ENCODE results near the gene WDR27.
"Not testable (repeated sequence)": the region's sequence is repeated elsewhere in the genome, so short reads cannot be mapped to it uniquely, and the experiment has no call there.

WDR27 gene

GRCh38 chr6:169469028-169469427 lies 232.8 kb downstream of the WDR27 start:
- no peak for DNase-seq

DNA sequence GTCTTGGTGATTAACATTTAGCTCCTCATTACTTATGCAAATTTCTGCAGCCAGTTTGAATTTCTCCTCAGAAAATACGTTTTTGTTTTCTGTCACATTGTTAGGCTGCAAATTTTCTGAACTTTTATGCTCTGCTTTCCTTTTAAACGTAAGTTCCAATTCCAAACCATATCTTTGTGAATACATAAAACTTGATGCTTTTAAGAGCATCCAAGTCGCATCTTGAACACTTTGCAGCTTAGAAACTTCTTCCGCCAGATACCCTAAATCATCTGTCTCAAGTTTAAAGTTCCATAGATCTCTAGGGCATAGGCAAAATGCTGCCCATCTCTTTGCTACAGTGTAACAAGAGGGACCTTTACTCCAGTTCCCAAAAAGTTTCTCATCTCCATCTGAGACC lies 234.1 kb downstream of the WDR27 start:
- DNase-seq: not testable (repeated sequence)

DNA sequence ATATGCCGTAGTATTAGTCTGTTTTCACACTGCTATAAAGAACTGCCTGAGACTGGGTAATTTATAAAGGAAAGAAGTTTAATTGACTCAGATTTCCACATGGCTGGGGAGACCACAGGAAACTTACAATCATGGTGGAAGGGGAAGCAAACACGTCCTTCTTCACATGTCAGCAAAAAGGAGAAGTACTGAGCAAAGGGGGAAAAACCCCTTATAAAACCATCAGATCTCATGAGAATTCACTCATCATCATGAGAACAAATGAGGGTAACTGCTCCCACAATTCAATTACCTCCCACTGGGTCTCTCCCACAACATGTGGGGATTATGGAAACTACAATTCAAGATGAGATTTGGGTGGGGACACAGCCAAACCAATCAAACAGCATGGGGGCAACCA lies 235.6 kb downstream of the WDR27 start:
- DNase-seq: not testable (repeated sequence)

DNA sequence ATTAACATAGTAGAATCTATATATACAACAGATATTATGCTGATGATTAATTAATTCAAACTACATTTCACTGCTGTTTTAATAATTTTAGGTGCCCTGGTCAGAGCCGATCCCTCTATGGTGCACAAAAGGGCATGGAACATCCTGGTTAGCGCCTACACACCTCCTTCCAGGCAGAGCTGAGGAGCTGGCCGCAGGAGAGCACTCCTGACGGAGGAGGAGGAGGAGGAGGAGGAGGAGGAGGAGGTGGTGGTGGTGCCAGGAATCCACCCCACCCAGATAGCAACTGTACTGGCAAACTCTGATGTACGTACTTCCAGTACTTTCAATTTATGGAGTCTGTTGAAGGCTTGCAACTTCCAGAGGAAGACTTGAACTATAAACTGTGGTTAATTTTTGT lies 244.1 kb downstream of the WDR27 start:
- DNase-seq: no peak

GRCh38 chr6:169456840-169457239 lies 245.0 kb downstream of the WDR27 start:
- DNase-seq: no peak

GRCh38 chr6:169455470-169455869 lies 246.4 kb downstream of the WDR27 start:
- DNase-seq: no peak

DNA sequence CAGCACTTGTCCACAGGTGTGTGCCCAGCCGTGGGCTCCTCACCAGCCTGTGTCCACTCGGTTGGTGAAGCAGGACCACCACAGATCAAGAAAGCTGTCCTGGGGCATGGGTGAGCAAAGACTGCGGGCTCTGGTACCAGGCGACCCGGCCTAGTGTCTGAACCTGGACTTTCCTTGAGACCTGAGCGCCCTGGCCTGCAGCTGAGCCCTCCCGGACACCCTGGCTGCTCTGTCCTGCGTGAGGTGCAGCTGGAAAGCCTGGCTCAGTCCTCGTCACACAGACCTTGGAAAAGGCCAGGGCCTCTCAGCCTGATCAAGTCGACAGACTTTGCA lies 247.0 kb downstream of the WDR27 start:
- DNase-seq: no peak

GRCh38 chr6:169454204-169454871 lies 247.5 kb downstream of the WDR27 start:
- no peak for DNase-seq

GRCh38 chr6:169452869-169453620 lies 248.8 kb downstream of the WDR27 start:
- DNase-seq: no peak

DNA sequence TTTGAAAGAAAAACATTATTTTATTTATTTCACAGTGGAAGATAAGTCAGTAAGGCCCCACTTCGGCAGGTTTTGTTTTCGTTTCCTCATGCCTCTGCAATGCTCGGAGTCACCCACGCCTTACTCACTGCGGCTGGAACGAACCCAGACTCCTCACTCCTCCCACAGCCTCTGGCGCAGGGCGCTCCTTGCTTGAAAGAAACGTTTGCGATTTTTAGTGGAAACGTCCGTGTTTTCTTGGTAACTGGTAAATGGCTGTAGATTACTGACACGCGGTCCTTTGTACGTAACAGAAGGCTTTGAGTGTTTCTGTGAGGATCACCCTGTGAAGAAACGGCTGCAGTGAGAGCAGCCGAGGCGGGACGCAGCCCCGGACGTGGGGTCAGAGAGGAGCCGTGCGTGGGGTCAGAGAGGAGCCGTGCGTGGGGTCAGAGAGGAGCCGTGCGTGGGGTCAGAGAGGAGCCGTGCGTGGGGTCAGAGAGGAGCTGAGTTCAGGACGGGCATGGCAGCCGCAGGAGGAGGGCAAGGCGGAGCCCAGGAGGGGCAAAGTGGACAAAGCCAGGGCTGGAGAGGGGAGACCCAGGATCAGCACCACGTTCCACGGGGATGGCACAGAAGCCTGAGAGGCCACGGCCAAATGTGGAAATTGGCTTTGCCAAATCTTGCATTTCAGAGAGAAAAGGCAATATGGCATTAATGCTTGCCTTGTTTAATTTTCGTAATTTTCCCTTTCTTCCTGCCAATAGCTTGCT lies 249.5 kb downstream of the WDR27 start:
- no peak for DNase-seq

GRCh38 chr6:169451065-169451838 lies 250.6 kb downstream of the WDR27 start:
- no peak for DNase-seq

DNA sequence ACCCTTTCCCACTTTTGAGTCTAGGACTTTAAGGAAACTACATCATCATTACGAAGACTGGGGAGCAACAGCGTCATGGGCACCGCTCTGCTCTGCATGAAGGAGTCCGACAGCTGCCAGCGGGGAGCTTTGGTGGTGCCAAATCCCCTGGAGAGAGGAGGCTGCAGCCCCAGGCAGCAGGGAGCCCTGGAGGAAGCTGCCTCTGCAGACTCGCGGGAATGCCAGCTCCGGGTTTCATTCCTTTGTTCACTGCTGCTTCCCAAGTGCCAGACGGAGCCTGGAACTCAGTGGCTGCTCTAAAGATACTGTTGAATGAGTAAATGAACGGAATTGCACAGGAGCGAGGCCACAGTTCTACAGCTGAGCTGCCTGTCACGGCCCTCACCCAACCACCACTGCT lies 251.7 kb downstream of the WDR27 start:
- no peak for DNase-seq

- no peak for DNase-seq
Measured at GRCh38 chr6:169449221-169449620, 252.6 kb downstream of the WDR27 start.

DNA sequence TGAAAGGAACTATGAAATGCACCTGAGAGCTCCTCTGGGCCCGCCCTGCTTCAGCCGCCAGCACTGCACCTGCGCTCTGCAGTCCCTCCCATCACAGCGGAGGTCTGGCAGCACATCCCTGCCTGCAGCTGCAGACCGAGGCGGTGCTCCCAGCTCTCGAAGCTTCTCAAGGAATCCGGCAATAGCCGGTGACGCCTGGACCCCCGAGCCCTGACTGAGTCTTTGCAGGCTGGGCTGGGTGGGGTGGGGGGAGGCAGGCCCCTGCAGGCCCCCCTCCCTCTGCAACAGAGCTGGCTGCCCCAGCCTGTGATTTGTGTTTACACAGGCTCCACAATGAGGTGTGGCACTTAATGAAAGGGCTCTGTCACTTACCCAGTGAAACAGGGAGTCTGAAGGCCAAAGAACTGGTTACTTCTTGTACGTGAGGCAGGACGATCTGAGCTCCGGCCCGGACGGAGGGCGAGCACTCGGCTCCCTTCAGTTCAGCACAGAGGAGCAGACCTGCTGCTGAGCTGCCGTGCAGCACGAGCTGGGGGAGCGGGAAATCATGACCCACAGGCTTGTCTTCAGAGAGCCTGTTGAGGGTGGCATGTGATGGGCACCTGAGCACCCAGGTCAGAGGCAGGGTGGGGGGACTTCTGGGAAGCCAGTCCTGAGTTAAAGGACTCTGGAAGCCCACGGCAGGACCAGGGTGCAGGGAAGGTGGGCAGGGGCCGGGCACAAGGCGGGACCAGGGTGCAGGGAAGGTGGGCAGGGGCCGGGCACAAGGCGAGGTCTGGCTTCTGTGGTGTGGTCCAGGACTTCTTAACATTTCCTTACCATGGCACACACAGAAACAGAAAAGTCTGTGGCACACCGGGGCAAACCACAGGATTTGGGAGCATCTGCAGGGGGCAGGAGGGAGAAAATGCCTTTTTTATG lies 255.9 kb downstream of the WDR27 start:
- no peak for DNase-seq

DNA sequence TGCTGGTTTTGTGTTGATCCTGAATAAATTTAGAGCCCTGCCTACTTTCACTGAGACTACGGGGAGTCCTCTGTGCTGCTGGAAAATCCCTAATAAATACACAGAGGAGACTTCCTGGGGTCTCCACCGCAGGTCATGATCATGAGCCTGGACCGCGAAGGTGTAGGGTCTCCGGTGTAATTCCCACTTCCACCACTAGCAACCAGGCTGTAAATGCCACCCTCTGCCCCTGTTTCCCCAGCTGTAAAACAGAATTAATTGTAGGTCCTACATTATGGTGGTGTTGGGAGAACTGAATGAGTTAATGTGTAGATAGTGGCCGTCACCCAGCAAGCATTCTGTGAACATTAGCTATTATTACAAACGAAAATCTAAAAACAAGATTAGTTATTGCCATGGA lies 256.6 kb downstream of the WDR27 start:
- no peak for DNase-seq

DNA sequence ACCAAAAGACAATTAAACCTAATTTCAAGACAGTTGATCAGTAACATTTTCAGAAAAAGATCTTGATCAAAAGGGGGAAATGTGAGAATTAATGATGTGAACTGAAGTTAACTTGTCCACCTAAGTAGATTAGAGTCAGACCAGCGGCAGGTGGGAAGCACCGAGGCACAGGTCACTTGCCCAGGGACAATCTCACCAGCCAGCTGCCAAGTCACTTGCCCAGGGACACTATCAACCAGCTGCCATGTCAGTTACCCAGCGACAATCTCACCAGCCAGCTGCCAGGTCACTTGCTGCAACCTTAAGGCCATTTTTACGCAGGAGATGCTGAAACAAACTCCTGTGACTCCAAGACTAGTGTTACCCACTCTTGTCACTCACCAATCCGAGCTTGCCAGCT lies 260.5 kb downstream of the WDR27 start:
- DNase-seq: no peak

GRCh38 chr6:169439710-169440109 lies 262.1 kb downstream of the WDR27 start:
- DNase-seq: no peak

- not testable (repeated sequence) for DNase-seq
Measured at GRCh38 chr6:169434554-169434953, 267.3 kb downstream of the WDR27 start.

- DNase-seq: no peak
Measured at GRCh38 chr6:169429001-169429400, 272.8 kb downstream of the WDR27 start.

DNA sequence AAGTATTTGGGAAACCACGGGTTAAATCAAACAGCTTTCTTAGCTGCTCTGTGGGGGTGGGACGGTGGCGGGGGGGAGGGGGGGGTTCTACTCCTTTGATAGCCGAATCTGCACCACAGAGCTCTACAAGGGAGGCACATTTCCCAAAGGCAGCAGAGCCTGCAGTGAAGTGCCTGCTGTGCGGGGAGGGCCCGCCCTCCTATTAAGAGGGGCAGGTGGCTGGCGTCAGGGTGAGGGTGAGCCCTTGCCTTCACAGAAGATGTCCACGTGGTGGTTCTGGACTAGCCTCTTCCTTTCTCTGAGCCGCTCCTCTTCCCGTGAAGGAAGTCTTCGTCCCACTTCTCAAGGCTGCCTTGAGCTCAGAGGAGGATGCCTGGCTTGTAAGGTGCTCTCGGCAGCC lies 273.3 kb downstream of the WDR27 start:
- no peak for DNase-seq

DNA sequence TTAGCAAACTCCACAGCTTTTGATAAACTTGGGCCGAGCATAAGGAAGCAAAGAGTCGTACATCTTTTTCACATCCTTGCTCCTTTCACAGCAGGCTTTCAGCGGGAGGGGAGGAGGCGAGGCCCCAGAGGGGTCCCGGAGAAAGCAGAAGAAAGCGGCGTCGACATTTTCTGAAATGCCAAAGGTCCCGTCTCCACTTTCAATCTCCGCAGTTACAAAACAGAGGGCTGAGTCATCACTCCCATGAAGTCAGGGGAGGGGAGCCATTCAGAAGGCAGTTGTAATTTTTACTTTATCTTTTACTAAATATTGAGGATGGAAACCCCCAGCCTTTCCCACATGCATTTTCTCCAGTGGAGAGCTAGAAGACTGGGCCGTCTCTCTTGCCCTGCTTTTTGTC lies 274.0 kb downstream of the WDR27 start:
- DNase-seq: no peak

- no peak for DNase-seq
Measured at GRCh38 chr6:169426611-169427010, 275.2 kb downstream of the WDR27 start.

Data from SHP77 treated with DMSO at 0.1 percent for 48 hours (cell line).